H1 (cell line): ENCODE measurements around the gene DOCK9. TPM values are rescaled to one million over a fixed set of nuclear protein-coding genes. Genes with fewer than 3 reads are reported as not detected.

ENCODE experiments used
- CTCF ChIA-PET: fragments of 300-600 bp; sonication (Branson Sonifier 250); formaldehyde crosslinking; loops from one replicate; lab custom pipeline; 2021; ENCODE audit not compliant: partially characterized antibody; lab: Charles Lee
- POLR2A ChIA-PET: fragments of 300-600 bp; sonication (Branson Sonifier 250); formaldehyde crosslinking; loops from one replicate; lab custom pipeline; 2021; ENCODE audit warnings: inconsistent platforms; ENCODE audit not compliant: partially characterized antibody; lab: Charles Lee
- DNase-seq, 2 experiments: peaks; one replicate each; pipeline versions ENCODE4 v3.0.0 to v3.0.0-alpha.2; 2010 to 2022; ENCODE audit warnings: low spot score in 2 of 2, low read depth in 1 of 2, mixed read lengths in 1 of 2
- FAIRE-seq: peaks from 2 replicates; lab custom pipeline; 2011; peaks lifted over from hg19 to GRCh38; lab: Jason Lieb, UNC
- H2AFZ ChIP-seq: 2 replicates; pipeline ENCODE4 v1.8.1; 2012; ENCODE audit warnings: low read length, inconsistent platforms
- H2AK5ac ChIP-seq: 2 replicates; pipeline ENCODE4 v1.6.1; 2013; ENCODE audit warnings: low read depth, low read length
- H2BK120ac ChIP-seq: replicated peaks from 2 replicates; pipeline ENCODE3; 2013; ENCODE audit warnings: low read depth, low read length, inconsistent platforms
- H2BK12ac ChIP-seq: 2 replicates; pipeline ENCODE4 v1.6.1; 2013; ENCODE audit warnings: low read depth, low read length
- H2BK15ac ChIP-seq: 2 replicates; pipeline ENCODE4 v1.6.1; 2013; ENCODE audit warnings: low read length
- H2BK20ac ChIP-seq: 2 replicates; pipeline ENCODE4 v1.6.1; 2013; ENCODE audit warnings: low read length
- H2BK5ac ChIP-seq: 2 replicates; pipeline ENCODE4 v1.6.1; 2013; ENCODE audit warnings: low read depth, low read length
- H3K14ac ChIP-seq: 2 replicates; pipeline ENCODE4 v1.6.1; 2013; ENCODE audit warnings: inconsistent platforms; ENCODE audit not compliant: insufficient read length
- H3K18ac ChIP-seq: 2 replicates; pipeline ENCODE4 v1.6.1; 2013; ENCODE audit warnings: low read length; ENCODE audit errors: extremely low read depth
- H3K23ac ChIP-seq: 2 replicates; pipeline ENCODE4 v1.6.1; 2013; ENCODE audit warnings: inconsistent platforms; ENCODE audit not compliant: insufficient read length
- H3K23me2 ChIP-seq: 2 replicates; pipeline ENCODE4 v1.6.1; 2013; ENCODE audit warnings: low read depth, low read length
- H3K27ac ChIP-seq: 2 replicates; pipeline ENCODE4 v1.6.1; 2011; ENCODE audit warnings: low read depth, low read length, inconsistent platforms
- H3K27me3 ChIP-seq, 4 experiments: replicated peaks in 1 of 4; 1 replicate in 1 of 4; 2 replicates in 3 of 4; pipeline versions ENCODE4 v1.6.1 to v1.8.1; 2011 to 2013; ENCODE audit warnings: low read length in 3 of 4, mild to moderate bottlenecking in 3 of 4, inconsistent platforms in 2 of 4, mixed read lengths in 2 of 4, moderate library complexity in 1 of 4; ENCODE audit not compliant: control insufficient read depth in 3 of 4, insufficient read depth in 3 of 4; ENCODE audit errors: extremely low read depth in 1 of 4
- H3K36me3 ChIP-seq, 4 experiments: 2 replicates each; pipeline versions ENCODE4 v1.6.1 to v1.8.1; 2011 to 2013; ENCODE audit warnings: mild to moderate bottlenecking in 4 of 4, low read length in 3 of 4, moderate library complexity in 2 of 4, control low read depth in 1 of 4, inconsistent platforms in 1 of 4; ENCODE audit not compliant: insufficient read depth in 4 of 4, control insufficient read depth in 2 of 4
- H3K4ac ChIP-seq: replicated peaks from 2 replicates; pipeline ENCODE3; 2013; ENCODE audit warnings: low read length, low read depth, mixed read lengths, inconsistent platforms; ENCODE audit not compliant: insufficient read length
- H3K4me1 ChIP-seq, 4 experiments: replicated peaks in 1 of 4; 1 replicate in 1 of 4; 2 replicates in 3 of 4; pipeline versions ENCODE4 v1.6.1 to v1.8.1; 2011 to 2013; ENCODE audit warnings: low read length in 3 of 4, inconsistent platforms in 2 of 4, mixed read lengths in 1 of 4; ENCODE audit not compliant: insufficient read depth in 4 of 4, control insufficient read depth in 3 of 4
- H3K4me2 ChIP-seq, 2 experiments: 2 replicates each; pipeline versions ENCODE4 v1.6.1 to v1.8.1; 2011 to 2013; ENCODE audit warnings: low read depth in 2 of 2, low read length in 2 of 2, control low read depth in 1 of 2, inconsistent platforms in 1 of 2, mild to moderate bottlenecking in 1 of 2; ENCODE audit not compliant: insufficient read depth in 1 of 2
- H3K4me3 ChIP-seq, 4 experiments: fragments of 200-600, 300-600 bp in 1 of 4; sonication (generic), shearing (Covaris generic), sonication (Bioruptor Twin) in 1 of 4; 2 replicates each; pipeline versions ENCODE4 v1.5.1 to v1.8.1; 2011 to 2016; ENCODE audit warnings: low read length in 4 of 4, low read depth in 3 of 4, control low read depth in 2 of 4, inconsistent platforms in 2 of 4, mild to moderate bottlenecking in 2 of 4, mixed read lengths in 1 of 4, moderate library complexity in 1 of 4; ENCODE audit not compliant: insufficient read depth in 2 of 4; ENCODE audit errors: extremely low read depth in 1 of 4
- H3K56ac ChIP-seq: replicated peaks from 2 replicates; pipeline ENCODE3; 2013; ENCODE audit warnings: low read depth, mild to moderate bottlenecking, mixed read lengths, low read length, inconsistent platforms; ENCODE audit not compliant: insufficient read length
- H3K79me1 ChIP-seq: 2 replicates; pipeline ENCODE4 v1.6.1; 2013; ENCODE audit warnings: low read depth, low read length, control low read depth
- H3K79me2 ChIP-seq, 2 experiments: 2 replicates each; pipeline versions ENCODE4 v1.6.1 to v1.8.1; 2012 to 2013; ENCODE audit warnings: low read length in 2 of 2, mild to moderate bottlenecking in 2 of 2, inconsistent platforms in 1 of 2; ENCODE audit not compliant: insufficient read depth in 2 of 2, control insufficient read depth in 1 of 2
- H3K9ac ChIP-seq, 4 experiments: replicated peaks in 1 of 4; 1 replicate in 1 of 4; 2 replicates in 3 of 4; pipeline versions ENCODE4 v1.6.1 to v1.8.1; 2011 to 2013; ENCODE audit warnings: low read depth in 3 of 4, low read length in 3 of 4, control low read depth in 2 of 4, mild to moderate bottlenecking in 2 of 4, moderate library complexity in 2 of 4, inconsistent platforms in 1 of 4; ENCODE audit errors: extremely low read depth in 1 of 4
- H3K9me3 ChIP-seq, 2 experiments: 2 replicates each; pipeline versions ENCODE4 v1.6.1 to v1.8.1; 2012 to 2013; ENCODE audit warnings: mild to moderate bottlenecking in 2 of 2, moderate library complexity in 2 of 2, control low read depth in 1 of 2, inconsistent platforms in 1 of 2, low read depth in 1 of 2, low read length in 1 of 2, mixed read lengths in 1 of 2; ENCODE audit not compliant: insufficient read depth in 2 of 2
- H4K20me1 ChIP-seq, 2 experiments: replicated peaks in 1 of 2; 2 replicates each; pipeline versions ENCODE3 to v1.8.1; 2011 to 2013; ENCODE audit warnings: inconsistent platforms in 2 of 2, low read length in 2 of 2, mild to moderate bottlenecking in 1 of 2; ENCODE audit not compliant: insufficient read depth in 2 of 2, control insufficient read depth in 1 of 2
- H4K5ac ChIP-seq: 2 replicates; pipeline ENCODE4 v1.6.1; 2013; ENCODE audit warnings: low read length, low read depth, mixed read lengths, inconsistent platforms; ENCODE audit not compliant: insufficient read length
- H4K8ac ChIP-seq: 2 replicates; pipeline ENCODE4 v1.8.0; 2013; ENCODE audit warnings: mild to moderate bottlenecking, moderate library complexity, low read length, inconsistent platforms; ENCODE audit not compliant: insufficient read depth; ENCODE audit errors: extremely low read depth
- H4K91ac ChIP-seq: replicated peaks from 2 replicates; pipeline ENCODE3; 2013; ENCODE audit warnings: low read length, mixed read lengths, inconsistent platforms; ENCODE audit not compliant: insufficient read length
- POLR2AphosphoS5 ChIP-seq: IDR thresholded peaks from 2 replicates; pipeline ENCODE4 v1.6.1; 2011; ENCODE audit warnings: low read depth, low read length
- SRF ChIP-seq: IDR thresholded peaks from 2 replicates; pipeline ENCODE4 v1.6.1; 2011; ENCODE audit warnings: mild to moderate bottlenecking, low read depth, low read length, moderate library complexity
- WGBS, 2 experiments: shearing (Covaris generic) in 1 of 2; methylation state at CpG; one replicate each; pipeline versions ENCODE4 v1.1.6 to v1.1.7; 2013 to 2015; ENCODE audit warnings: low lambda C conversion rate in 2 of 2, mixed read lengths in 2 of 2, inconsistent platforms in 1 of 2, low coverage in 1 of 2, missing lambda C conversion rate in 1 of 2; ENCODE audit not compliant: insufficient replicate concordance in 2 of 2, insufficient coverage in 1 of 2, insufficient read length in 1 of 2; ENCODE audit errors: extremely low coverage in 1 of 2, missing lambda C conversion rate in 1 of 2; 5-methylcytosine and 5-hydroxymethylcytosine counted together
- polyA plus RNA-seq, 7 experiments: library from polyadenylated mRNA; depleted of rRNA in 3 of 7; stranded (reverse) in 5 of 7; unstranded in 2 of 7; fragments of >200 nt in 5 of 7; fragments of 200-250 nt in 2 of 7; gene quantifications; 1 replicate in 5 of 7; 2 replicates in 1 of 7; 4 replicates in 1 of 7; pipeline versions ENCODE4 v1.2.1 to v1.2.3, GENCODE V29; 2011 to 2013; ENCODE audit warnings: missing spikeins in 2 of 7, mixed read lengths in 2 of 7
- total RNA-seq: library from RNA; stranded (reverse); fragmentation: NEBNext Ultra II Directional; extraction: Animal tissue kit (Norgen Biotek cat#: 25700); gene quantifications from 2 replicates; pipeline ENCODE4 v1.2.1, GENCODE V29; 2021

DOCK9 gene
- total and polyA plus RNA-seq, 2 of the 8 experiments (the other 6 are each of a cell fraction or from before 2014, with no cell fraction given) = 21.6 to 31.5 TPM

DNA sequence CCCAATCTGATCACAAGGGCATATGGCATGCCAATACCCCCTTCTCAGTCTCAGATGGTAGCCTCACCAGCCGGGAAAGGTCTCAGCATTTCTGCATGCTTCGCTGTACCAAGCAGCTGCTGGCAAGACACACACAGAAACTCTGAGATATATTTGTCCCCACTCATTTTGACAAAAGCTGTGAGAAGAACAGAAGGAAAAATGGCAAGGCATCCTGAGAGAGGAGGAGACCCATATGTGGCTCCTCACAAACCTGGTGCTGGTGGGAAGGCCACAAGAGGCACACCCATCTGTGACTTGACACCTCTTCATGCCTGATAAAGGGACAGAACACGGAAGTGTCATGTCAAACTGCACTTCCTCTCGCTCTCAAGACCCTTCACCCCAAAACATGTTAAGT lies 36.7 kb upstream of the DOCK9 start:
- H3K79me2 ChIP-seq = no peaks in the 10 kb centered on the region
- H3K36me3 ChIP-seq = no peaks in the 10 kb centered on the region
- no peaks in the 10 kb centered on the region for H3K9me3 ChIP-seq
- no peak overlapping the region for H3K56ac ChIP-seq
- H3K14ac ChIP-seq = no peak overlapping the region
- no peak overlapping the region for H2BK20ac ChIP-seq
- H2BK12ac ChIP-seq = no peak overlapping the region
- no peak overlapping the region for H2AFZ ChIP-seq
- no peak overlapping the region for H4K91ac ChIP-seq
- H3K4me1 ChIP-seq = peaks cover 0 to 3% (median 1%) of the 10 kb centered on the region in 4 experiments; a peak in 3 of 7 replicates
- H3K4ac ChIP-seq = no peak overlapping the region
- CTCF ChIA-PET = interaction anchor here (1.5 to 1.7 kb wide), 3 partner anchors 14 to 174 kb away, joined by 5 to 9 read pairs (median 5); partner anchors contain the start of gene DOCK9
- H4K20me1 ChIP-seq = no peaks in the 10 kb centered on the region
- H3K23me2 ChIP-seq = no peaks in the 10 kb centered on the region
- no peak overlapping the region for H2BK15ac ChIP-seq
- H2BK5ac ChIP-seq = no peak overlapping the region
- H3K27ac ChIP-seq = no peak overlapping the region
- no peak overlapping the region for H3K4me3 ChIP-seq
- H4K5ac ChIP-seq = no peak overlapping the region
- FAIRE-seq (no peak), DNase-seq (no peak)
- no peak overlapping the region for H3K18ac ChIP-seq
- no peak overlapping the region for H2AK5ac ChIP-seq
- H2BK120ac ChIP-seq = no peak overlapping the region
- H3K4me2 ChIP-seq = no peak overlapping the region
- H3K9ac ChIP-seq = no peak overlapping the region
- no peaks in the 10 kb centered on the region; the same call in 1 of the 2 replicates for H3K79me1 ChIP-seq
- 89% methylated on average over 4 of the region's 4 CpGs; no CpG with 5 or more reads in 1 of the 2 experiments for WGBS, 2 experiments
- POLR2A ChIA-PET = interaction anchor here (1.0 to 1.2 kb wide), 2 partner anchors 14 to 17 kb away, joined by 3 to 4 read pairs; no protein-coding TSS in a partner anchor
- no peak overlapping the region for H3K23ac ChIP-seq
- no peaks in the 10 kb centered on the region for H3K27me3 ChIP-seq
- H4K8ac ChIP-seq = no peak overlapping the region
- TF ChIP-seq SRF (no peak), POLR2AphosphoS5 (no peak)
